GM18505 (cell line): ENCODE results near the gene FXYD5.

Source experiments
- ATAC-seq: cut with Tn5 transposase; IDR thresholded peaks from one replicate; pipeline ENCODE4 v1.9.1; 2021; ENCODE audit not compliant: unreplicated experiment
- POLR2A ChIP-seq: IDR thresholded peaks from 4 replicates; pipeline ENCODE4 v1.6.1; 2011; ENCODE audit warnings: borderline replicate concordance; ENCODE audit not compliant: insufficient read depth, insufficient read length; ENCODE audit errors: extremely low read depth

The FXYD5 gene

GRCh38 chr19:35160629-35161433 lies 6.3 kb downstream of the FXYD5 start:
- ATAC-seq = no peak
- TF ChIP-seq POLR2A = no peak

- no peak for ATAC-seq
- no peak for TF ChIP-seq POLR2A
These were observed 6.9 kb downstream of the FXYD5 start for GRCh38 chr19:35161434-35161743.

- TF ChIP-seq POLR2A = no peak
These were observed 8.2 kb downstream of the FXYD5 start for GRCh38 chr19:35162471-35163326.

GRCh38 chr19:35164418-35164817 lies 9.9 kb downstream of the FXYD5 start:
- no peak for ATAC-seq

More at GRCh38 chr19:35162471-35163326, 8.2 kb downstream of the FXYD5 start:
- ATAC-seq = no peak

GRCh38 chr19:35165200-35166058 lies 10.9 kb downstream of the FXYD5 start:
- TF ChIP-seq POLR2A = no peak
- no peak for ATAC-seq

More at GRCh38 chr19:35164418-35164817, 9.9 kb downstream of the FXYD5 start:
- TF ChIP-seq POLR2A = no peak

- no peak for TF ChIP-seq POLR2A
- no peak for ATAC-seq
These were observed 11.8 kb downstream of the FXYD5 start for GRCh38 chr19:35166100-35167063.

- no peak for ATAC-seq
- TF ChIP-seq POLR2A = no peak
These were observed 12.9 kb downstream of the FXYD5 start for GRCh38 chr19:35167251-35168119.

GRCh38 chr19:35168196-35168595 lies 13.7 kb downstream of the FXYD5 start:
- no peak for ATAC-seq
- TF ChIP-seq POLR2A = no peak

- ATAC-seq = no peak
- TF ChIP-seq POLR2A = no peak
These were observed 14.9 kb downstream of the FXYD5 start for GRCh38 chr19:35169221-35169995.

- no peak for TF ChIP-seq POLR2A
- no peak for ATAC-seq
These were observed 16.0 kb downstream of the FXYD5 start for GRCh38 chr19:35170359-35171061.
